ENCODE measurements around the gene CCDC102A. TPM values are rescaled to one million over a fixed set of nuclear protein-coding genes. Genes with fewer than 3 reads are reported as not detected.

Gene CCDC102A
- total RNA-seq, 1 experiment from 2014 or later = 4.1 TPM

GRCh38 chr16:57512296-57513001 lies 23.9 kb downstream of the CCDC102A start:
- Mint-ChIP-seq H3K9me3 (ENCODE audit: unreplicated experiment) (no peaks in the 10 kb centered on the region), H3K4me1 (ENCODE audit: insufficient read depth, unreplicated experiment) (no peaks in the 10 kb centered on the region), H3K27ac (ENCODE audit: low read depth, unreplicated experiment) (no peak overlapping the region), H3K4me3 (ENCODE audit: unreplicated experiment) (no peak overlapping the region), H3K27me3 (ENCODE audit: insufficient read depth, unreplicated experiment) (peaks cover under 1% of the 10 kb centered on the region), H3K36me3 (ENCODE audit: insufficient read depth, unreplicated experiment) (peaks cover 14% of the 10 kb centered on the region)
- intact Hi-C loops (cut with micrococcal nuclease) = no loop called here
- POLR2A ChIA-PET = no interaction called here
- no peak for DNase-seq (ENCODE audit: unreplicated experiment)
- no TSS peak for BruUV-seq (replicated peaks)
- TF ChIP-seq CTCF (IDR thresholded peaks at IDR 0.05; ENCODE audit: unreplicated experiment) = no peak
- CTCF ChIA-PET = interaction anchor here (0.8 to 3.2 kb wide), 3 partner anchors 8 to 206 kb away, joined by 3 to 20 read pairs (median 5); no protein-coding TSS in a partner anchor

GRCh38 chr16:57510016-57510871 lies 26.1 kb downstream of the CCDC102A start:
- ChIA-PET POLR2A (interaction anchor here (0.8 kb wide), 1 partner anchor 63 kb away, joined by 4 read pairs; the partner anchor contains the start of genes CIAPIN1 and COQ9), CTCF (interaction anchor here (0.8 to 3.2 kb wide), 2 partner anchors 10 to 246 kb away, joined by 11 to 20 read pairs; no protein-coding TSS in a partner anchor)
- no peaks in the 10 kb centered on the region for H3K9me3 Mint-ChIP-seq (ENCODE audit: unreplicated experiment)
- no peak for TF ChIP-seq CTCF (IDR thresholded peaks at IDR 0.05; ENCODE audit: unreplicated experiment)
- H3K4me3 Mint-ChIP-seq (ENCODE audit: unreplicated experiment) = no peak overlapping the region
- intact Hi-C loops (cut with micrococcal nuclease) = no loop called here
- H3K27ac Mint-ChIP-seq (ENCODE audit: low read depth, unreplicated experiment) = no peak overlapping the region
- H3K27me3 Mint-ChIP-seq (ENCODE audit: insufficient read depth, unreplicated experiment) = peaks cover 16% of the 10 kb centered on the region
- H3K36me3 Mint-ChIP-seq (ENCODE audit: insufficient read depth, unreplicated experiment) = peaks cover 7% of the 10 kb centered on the region
- no peak for DNase-seq (ENCODE audit: unreplicated experiment)
- BruUV-seq (replicated peaks) = no TSS peak
- H3K4me1 Mint-ChIP-seq (ENCODE audit: insufficient read depth, unreplicated experiment) = no peaks in the 10 kb centered on the region

GRCh38 chr16:57509231-57509923 lies 27.0 kb downstream of the CCDC102A start:
- BruUV-seq (replicated peaks) = no TSS peak
- POLR2A ChIA-PET = no interaction called here
- no peak for TF ChIP-seq CTCF (IDR thresholded peaks at IDR 0.05; ENCODE audit: unreplicated experiment)
- Mint-ChIP-seq H3K27ac (ENCODE audit: low read depth, unreplicated experiment) (no peak overlapping the region), H3K36me3 (ENCODE audit: insufficient read depth, unreplicated experiment) (peaks cover 7% of the 10 kb centered on the region), H3K27me3 (ENCODE audit: insufficient read depth, unreplicated experiment) (peaks cover 16% of the 10 kb centered on the region), H3K4me1 (ENCODE audit: insufficient read depth, unreplicated experiment) (no peaks in the 10 kb centered on the region), H3K4me3 (ENCODE audit: unreplicated experiment) (no peak overlapping the region), H3K9me3 (ENCODE audit: unreplicated experiment) (no peaks in the 10 kb centered on the region)
- intact Hi-C loops (cut with micrococcal nuclease) = no loop called here
- DNase-seq (ENCODE audit: unreplicated experiment) = no peak
- CTCF ChIA-PET = interaction anchor here (0.7 to 3.2 kb wide), 2 partner anchors 11 to 182 kb away, joined by 3 to 20 read pairs; no protein-coding TSS in a partner anchor

- Mint-ChIP-seq H3K9me3 (ENCODE audit: unreplicated experiment) (no peaks in the 10 kb centered on the region), H3K27me3 (ENCODE audit: insufficient read depth, unreplicated experiment) (peaks cover 16% of the 10 kb centered on the region), H3K4me3 (ENCODE audit: unreplicated experiment) (no peak overlapping the region), H3K36me3 (ENCODE audit: insufficient read depth, unreplicated experiment) (peaks cover 5% of the 10 kb centered on the region), H3K27ac (ENCODE audit: low read depth, unreplicated experiment) (no peak overlapping the region), H3K4me1 (ENCODE audit: insufficient read depth, unreplicated experiment) (no peaks in the 10 kb centered on the region)
- intact Hi-C loops (cut with micrococcal nuclease) = no loop called here
- no peak for DNase-seq (ENCODE audit: unreplicated experiment)
- ChIA-PET POLR2A (no interaction called here), CTCF (interaction anchor here (0.6 to 1.1 kb wide), 2 partner anchors 12 to 22 kb away, joined by 4 read pairs; no protein-coding TSS in a partner anchor)
- BruUV-seq (replicated peaks) = no TSS peak
- TF ChIP-seq CTCF (IDR thresholded peaks at IDR 0.05; ENCODE audit: unreplicated experiment) = no peak
Measured at GRCh38 chr16:57508035-57508425, 28.3 kb downstream of the CCDC102A start.
